ENCODE measurements around the gene APPL2. TPM values are rescaled to one million over a fixed set of nuclear protein-coding genes. Genes with fewer than 3 reads are reported as not detected.
"Not testable (repeated sequence)": the region's sequence is repeated elsewhere in the genome, so short reads cannot be mapped to it uniquely, and the experiment has no call there.

APPL2 gene
- polyA plus RNA-seq, 4 donors, result 67.2 to 111 (median 89.9) TPM

DNA sequence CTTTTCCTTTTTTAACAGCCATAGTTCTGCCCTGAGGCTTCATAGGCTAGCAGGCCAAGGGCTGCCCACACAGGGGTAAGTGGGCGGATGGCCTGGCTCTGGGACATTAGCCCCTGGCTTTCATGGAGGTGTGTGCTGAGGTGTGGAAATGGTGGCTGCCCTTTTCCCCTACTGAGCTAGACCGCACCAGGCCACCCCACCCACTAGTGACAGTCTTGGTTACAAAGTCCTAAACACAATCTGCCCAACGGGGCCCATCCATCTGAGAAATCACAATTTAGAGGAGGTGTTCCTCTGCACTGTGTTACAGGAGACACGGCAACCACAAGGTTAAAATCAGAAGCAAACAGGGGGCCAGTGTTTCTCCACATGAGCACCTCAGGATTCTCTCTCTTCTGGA is 35.6 kb downstream of the APPL2 start:
- DNase-seq (ENCODE audit: low read depth in 4 of 4, low spot score in 2 of 4), result no peak

DNA sequence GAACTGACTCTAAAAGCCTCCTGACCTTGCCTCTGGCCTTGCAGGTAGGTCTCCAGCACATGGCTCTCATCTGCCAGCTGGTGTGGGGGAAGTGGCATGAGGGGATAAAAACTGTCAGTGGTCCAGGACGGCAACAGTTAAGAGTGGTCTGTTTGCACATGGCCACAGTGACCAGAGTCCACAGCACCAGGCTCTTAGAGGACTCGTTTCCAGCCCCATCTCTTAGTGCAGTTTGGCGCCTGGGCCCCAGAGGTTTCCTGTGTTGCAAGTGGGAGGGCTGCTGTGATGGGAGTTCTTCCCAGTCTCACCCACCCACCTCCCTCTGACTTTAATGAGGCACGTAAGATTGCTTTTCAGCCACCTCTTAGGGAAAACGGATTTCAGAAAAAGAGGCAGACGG is 37.0 kb downstream of the APPL2 start:
- DNase-seq (ENCODE audit: low read depth in 4 of 4, low spot score in 2 of 4), result no peak

DNA sequence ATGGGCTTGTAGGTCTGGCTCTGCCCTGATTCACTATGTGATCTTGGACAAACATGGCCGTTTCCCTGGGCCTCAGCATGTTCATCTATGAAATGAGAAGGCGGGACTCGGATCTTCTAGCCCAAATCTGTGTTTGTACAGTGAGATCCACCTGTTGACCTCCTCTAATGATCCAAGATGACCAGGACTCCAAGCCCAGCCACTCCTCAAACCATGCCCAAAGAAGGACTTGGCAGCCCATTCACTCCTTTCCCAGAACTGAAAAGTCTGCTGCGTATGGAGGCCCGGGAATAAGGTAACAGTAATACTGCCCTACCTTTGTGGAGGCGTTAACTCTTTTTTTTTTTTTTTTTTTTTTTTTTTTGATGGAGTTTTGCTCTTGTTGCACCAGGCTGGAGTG is 39.9 kb downstream of the APPL2 start:
- no peak for DNase-seq (ENCODE audit: low read depth in 4 of 4, low spot score in 2 of 4)

DNA sequence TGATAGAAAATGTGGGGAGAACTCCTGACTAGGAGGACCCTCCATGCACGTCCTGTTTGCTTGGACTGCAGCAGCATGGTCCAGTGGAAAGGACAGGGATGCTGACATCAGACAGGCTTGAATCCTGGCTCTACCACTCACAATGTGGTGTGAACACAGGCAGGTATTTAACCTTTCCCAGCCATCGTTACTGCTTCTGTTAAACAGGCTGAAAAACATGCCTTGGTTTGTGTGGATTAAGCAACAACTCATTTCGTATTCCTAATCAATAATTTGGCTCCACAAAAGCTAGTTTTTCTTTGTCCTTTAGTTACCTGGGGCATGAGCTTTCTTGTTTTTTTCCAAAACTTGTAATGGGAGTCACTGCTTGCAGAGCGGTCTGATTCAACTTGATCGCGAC is 41.0 kb downstream of the APPL2 start:
- no peak for DNase-seq (ENCODE audit: low read depth in 4 of 4, low spot score in 2 of 4)

DNA sequence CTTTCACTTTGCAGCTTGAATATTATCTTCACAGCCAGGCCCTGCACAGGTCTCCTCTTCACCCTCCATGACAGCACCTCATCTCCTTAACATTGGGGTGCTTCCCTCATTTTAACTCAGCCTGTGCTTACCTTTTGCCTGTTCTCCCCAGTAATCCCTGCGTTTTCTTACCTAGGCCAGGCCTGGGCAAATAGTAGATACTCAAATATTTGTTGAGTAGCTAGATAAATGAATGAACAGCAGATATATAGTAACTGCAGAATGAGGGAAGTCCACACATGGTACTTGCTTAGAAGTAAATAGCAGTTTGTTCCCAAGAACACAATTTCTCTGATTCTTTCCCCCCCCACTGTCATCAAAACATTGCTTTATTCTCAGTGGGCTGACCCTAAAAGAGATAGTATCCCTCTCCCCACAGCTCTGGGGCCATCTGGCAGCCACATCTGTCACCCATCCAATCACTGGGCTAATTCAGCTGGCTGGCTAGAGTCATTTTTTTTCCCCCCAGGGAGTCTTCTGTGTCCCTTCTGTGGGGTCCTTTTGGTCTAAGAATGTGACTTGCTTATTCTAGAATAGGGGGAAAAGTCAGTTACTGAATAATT is 43.2 kb downstream of the APPL2 start:
- no peak for DNase-seq (ENCODE audit: low read depth in 4 of 4, low spot score in 2 of 4)

DNA sequence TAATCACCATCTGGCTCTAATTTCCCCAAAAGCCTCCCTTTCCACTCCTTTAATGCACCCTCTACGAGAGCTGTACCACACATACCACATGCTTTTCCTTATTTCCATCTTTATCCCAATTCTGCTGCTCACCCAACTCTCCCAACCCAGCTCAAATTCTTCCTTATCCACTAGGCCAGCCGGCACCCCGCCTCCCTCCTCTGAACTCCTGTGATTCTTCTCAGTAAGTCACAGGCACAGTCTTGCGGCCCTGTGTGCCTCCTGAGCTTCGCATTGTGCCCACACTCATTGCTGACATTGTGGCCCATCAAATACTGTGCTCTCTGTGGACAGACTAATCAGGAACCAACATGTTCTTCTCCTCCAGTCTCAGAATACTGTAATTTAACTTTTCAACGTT is 45.4 kb downstream of the APPL2 start:
- no peak for DNase-seq (ENCODE audit: low read depth in 4 of 4, low spot score in 2 of 4)

DNA sequence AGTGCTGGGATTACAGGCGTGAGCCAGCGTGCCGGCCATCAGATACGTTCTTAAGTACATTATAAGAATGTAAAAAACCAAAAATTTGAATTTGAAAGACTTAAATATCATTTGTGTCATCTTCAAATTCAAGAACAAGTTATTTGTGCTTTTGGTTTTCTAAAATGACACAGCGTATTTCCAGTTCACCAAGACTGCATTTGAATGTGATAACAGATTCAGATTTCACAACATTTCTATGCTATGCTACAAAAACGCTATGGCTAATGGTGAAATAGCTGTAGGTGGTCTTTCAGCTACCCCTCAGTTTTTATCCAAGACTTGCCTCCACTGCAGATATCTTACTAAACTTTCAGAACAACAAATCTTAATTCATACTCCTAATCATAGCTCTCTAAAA is 46.7 kb downstream of the APPL2 start:
- no peak for DNase-seq (ENCODE audit: low read depth in 4 of 4, low spot score in 2 of 4)

DNA sequence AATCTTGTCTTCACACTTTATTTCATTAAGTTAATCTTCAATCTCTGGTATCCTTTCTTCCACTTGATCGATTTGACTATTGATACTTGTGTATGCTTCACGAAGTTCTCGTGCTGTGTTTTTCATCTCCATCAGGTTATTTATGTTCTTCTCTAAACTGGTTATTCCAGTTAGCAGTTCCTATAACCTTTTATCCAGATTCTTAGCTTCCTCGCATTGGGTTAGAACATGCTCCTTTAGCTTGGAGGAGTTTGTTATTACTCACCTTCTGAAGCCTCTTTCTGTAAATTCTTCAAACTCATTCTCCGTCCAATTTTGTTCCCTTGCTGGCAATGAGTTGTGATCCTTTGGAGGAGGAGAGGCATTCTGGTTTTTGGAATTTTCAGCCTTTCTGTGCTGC is 52.0 kb downstream of the APPL2 start:
- DNase-seq (ENCODE audit: low read depth in 4 of 4, low spot score in 2 of 4), result not testable (repeated sequence)

DNA sequence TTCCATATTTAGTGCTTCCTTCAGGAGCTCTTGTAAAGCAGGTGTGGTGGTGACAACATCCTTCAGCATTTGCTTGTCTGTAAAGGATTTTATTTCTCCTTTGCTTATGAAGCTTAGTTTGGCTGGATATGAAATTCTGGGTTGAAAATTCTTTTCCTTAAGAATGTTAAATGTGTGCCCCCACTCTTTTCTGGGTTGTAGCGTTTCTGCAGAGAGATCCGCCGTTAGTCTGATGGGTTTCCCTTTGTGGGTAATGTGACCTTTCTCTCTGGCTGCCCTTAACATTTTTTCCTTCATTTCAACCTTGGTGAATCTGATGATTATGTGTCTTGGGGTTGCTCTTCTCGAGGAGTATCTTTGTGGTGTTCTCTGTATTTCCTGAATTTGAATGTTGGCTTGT is 52.6 kb downstream of the APPL2 start:
- DNase-seq (ENCODE audit: low read depth in 4 of 4, low spot score in 2 of 4), result not testable (repeated sequence)

DNA sequence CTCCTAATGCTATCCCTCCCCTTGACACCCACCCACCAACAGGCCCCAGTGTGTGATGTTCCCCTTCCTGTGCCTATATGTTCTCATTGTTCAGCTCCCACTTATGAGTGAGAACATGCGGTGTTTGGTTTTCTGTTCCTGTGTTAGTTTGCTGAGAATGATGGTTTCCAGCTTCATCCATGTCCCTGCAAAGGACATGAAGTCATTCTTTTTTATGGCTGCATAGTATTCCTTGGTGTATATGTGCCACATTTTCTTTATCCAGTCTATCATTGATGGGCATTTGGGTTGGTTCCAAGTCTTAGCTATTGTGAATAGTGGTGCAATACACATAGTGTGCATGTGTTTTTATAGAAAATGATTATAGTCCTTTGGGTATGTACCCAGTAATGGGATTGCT is 56.9 kb downstream of the APPL2 start:
- not testable (repeated sequence) for DNase-seq (ENCODE audit: low read depth in 4 of 4, low spot score in 2 of 4)

DNA sequence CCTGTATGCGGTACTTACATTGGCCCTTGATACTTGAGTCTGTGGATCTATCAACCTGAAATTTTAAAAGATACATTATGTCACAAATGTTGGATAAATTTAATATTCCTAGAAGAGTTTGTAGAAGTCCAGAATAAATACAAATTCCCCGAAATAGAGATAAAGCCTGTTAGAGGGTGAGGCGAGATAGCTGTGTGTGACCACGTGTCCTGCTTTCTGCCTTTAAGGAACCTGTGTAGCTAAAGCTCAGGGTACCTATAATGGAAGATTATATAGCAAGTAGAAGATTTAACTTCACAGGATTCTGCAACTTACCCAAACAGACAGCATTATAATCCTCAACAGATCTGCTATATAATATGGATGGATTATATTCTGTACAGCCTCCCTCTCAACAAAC is 58.8 kb downstream of the APPL2 start:
- DNase-seq (ENCODE audit: low read depth in 4 of 4, low spot score in 2 of 4), result no peak

DNA sequence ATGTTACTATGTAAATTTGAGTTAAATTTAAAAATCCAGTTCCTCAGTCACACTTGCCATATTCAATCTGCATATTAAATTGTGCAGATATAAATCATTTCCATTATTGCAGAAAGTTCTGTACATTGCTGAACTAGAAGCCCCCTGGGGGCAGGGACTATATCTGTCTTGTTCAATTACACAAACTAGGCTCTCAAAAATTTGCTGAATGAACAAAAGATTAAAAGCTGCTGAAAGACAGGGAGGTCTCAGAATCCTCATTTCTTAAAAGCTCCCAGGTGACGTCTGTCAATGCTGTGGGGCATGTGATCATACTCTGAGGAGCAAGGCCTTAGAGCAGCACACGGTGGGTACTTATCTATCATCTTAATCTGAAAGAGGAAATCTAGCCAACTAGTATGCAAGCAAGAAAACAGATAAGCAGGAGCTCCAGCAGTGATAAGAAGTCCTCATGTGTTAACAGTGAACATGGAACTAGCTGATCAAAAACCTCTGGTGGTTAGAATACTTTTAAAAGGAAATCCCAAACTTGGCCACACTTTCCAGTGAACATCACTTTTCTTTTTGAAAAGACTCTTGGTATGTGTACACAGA is 60.5 kb downstream of the APPL2 start:
- no peak for DNase-seq (ENCODE audit: low read depth in 4 of 4, low spot score in 2 of 4)

DNA sequence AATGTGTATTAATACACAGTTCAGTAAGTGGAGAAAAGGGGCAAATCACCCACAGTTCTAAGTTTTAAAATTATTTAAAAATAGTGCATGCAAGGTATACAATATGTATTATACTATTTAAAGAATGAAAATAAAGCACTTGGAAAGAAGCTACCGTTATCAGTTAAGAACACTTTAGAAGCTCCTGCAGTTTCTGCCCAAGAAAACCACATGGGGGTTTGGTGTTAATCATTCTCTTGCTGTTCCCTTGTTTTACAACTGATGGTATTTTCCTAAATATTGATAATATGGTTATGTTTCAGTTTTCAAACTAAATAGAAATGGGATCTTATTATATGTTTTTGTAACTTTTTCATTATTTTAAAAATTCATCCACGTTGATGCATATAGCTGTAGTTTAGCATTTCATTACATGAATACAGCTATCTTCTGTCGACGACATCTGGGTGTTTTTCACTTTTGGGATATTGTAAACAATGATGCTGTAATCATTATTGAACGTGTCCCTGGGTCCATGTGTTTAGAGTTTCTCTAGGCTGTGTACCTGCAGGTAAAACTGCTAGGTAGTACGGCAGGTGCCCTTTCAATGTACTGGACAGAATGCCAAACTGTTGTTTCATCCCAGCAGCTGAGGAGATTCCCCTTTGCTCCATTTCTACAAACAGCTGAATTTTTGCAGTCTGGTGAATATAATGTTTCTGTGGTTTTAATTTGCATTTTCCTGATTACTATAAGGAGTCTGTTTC is 64.1 kb downstream of the APPL2 start:
- DNase-seq (ENCODE audit: low read depth in 4 of 4, low spot score in 2 of 4), result no peak

DNA sequence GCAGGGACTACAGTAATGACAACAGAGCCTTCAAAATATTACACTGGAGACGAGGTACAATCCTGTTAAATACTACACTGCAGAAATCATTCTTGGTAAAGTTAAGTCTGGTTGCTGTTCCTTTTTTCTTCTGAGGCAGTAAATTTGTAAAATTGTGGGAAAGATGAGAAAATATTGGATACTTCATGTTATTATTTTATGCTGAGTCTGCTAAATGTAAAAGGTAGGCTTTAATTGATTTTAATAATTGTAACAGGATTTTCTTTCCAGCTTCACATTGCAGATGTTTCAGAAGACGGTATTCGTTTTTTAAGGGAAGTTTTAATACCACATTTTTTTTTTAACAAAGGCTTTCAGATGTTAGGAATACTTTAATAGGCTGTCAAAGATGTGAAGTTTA is 65.8 kb downstream of the APPL2 start:
- DNase-seq (ENCODE audit: low read depth in 4 of 4, low spot score in 2 of 4), result no peak

DNA sequence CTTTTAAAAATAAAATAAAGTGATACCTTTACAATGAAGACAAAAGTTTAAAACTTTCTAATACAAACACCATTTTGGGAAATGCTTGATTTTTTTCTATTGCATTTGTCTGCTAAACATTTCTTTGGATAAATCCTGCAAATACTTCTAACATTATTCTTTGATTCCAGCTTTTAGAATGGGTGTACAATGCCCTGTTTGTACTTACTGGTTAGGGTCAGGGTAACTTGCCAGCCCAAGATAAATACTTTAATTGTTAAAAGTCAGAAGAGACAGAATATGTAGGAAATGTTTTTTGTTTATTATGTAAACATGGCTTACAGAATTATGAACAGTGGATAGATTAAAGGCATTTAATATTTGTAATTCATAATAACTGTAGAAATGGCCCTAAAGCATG is 68.0 kb downstream of the APPL2 start:
- DNase-seq (ENCODE audit: low read depth in 4 of 4, low spot score in 2 of 4), result no peak

DNA sequence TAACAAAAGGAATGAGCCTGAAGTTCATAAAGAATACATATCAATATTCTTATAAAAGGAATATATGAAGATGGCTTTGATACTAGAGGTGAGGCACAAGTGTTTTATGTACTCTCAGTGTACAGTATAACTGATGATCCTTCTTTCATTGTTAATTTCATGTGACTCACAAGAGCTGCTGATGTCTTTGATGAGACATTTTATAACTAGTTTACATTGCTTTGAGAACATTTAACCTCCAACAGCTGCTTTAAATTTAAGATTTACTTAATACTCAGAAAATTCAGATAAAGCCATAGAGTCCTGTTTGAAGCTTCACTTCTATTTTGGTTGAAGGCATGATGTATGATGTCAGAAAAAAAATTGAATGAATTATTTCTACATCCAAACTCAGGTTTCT is 68.6 kb downstream of the APPL2 start:
- DNase-seq (ENCODE audit: low read depth in 4 of 4, low spot score in 2 of 4), result no peak

DNA sequence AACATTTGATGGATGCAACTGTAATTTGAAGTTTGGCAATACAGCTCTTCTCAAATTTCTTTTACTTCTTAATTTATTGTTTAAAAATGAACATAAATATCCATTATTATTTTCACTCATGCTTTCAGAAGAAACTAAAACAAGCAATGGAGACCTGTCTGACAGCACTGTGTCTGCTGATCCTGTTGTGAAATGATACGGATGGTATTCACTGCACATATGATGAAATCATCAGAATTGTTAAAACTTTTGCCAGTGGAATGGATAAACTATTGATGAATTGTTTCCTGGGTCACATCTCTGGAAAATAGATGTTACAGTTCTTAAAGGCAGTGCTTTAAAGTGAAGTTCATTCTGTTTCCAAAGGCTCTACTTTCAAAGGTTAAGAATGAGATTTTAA is 69.2 kb downstream of the APPL2 start:
- no peak for DNase-seq (ENCODE audit: low read depth in 4 of 4, low spot score in 2 of 4)

DNA sequence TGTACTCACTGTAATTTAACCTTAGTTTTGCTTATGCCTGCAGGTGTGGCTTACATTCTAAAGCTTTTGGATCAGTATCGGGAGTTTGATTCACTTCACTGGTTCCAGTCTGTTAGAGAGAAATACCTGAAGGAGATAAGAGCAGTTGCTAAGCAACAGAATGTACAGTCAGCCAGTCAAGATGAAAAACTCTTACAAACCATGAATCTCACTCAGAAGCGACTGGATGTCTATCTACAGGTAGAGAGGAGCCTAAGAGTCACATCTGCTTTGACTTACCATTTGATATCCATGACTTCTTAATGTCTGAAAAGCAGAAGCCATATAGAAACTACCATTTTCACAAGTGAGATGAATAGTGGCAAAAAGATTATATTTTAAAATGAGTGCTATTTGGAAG is 71.9 kb downstream of the APPL2 start:
- no peak for DNase-seq (ENCODE audit: low read depth in 4 of 4, low spot score in 2 of 4)

DNA sequence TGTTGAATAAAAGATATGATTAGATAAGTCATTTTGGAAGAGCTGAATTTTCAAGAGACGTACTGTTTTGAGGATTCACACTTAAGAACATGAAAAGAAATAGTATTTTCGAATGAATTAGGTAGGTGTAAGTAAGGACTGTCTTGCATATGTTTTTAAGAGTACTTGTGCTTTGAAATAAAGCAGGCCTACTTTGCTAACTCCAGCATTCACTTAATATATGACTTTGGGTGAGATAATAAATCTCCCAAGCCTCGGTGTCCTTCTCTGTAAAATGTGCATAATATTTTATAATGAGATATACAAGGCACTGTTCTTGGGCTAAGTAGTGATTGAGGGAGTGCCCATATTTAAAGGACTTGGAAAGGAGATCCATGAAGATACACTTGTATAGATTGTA is 73.8 kb downstream of the APPL2 start:
- no peak for DNase-seq (ENCODE audit: low read depth in 4 of 4, low spot score in 2 of 4)

DNA sequence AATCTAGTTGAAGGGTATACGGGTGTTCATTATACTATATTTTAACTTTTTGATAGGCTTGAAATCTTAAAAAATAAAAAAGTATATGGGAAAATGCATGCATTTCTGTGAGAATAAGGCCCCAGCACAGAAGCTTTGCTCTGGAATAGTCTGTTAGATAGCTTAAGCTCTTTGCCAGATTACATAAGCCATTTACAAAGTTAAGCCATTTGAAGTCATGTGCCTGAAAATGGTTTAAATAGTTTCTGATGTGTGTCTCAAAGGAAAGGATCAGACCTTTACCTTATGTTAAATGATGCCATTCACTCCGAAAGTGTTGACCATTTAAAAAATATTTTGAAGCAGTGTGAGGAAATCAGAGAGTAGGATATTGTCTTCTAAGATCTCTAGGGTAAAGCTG is 77.1 kb downstream of the APPL2 start:
- DNase-seq (ENCODE audit: low read depth in 4 of 4, low spot score in 2 of 4), result no peak

DNA sequence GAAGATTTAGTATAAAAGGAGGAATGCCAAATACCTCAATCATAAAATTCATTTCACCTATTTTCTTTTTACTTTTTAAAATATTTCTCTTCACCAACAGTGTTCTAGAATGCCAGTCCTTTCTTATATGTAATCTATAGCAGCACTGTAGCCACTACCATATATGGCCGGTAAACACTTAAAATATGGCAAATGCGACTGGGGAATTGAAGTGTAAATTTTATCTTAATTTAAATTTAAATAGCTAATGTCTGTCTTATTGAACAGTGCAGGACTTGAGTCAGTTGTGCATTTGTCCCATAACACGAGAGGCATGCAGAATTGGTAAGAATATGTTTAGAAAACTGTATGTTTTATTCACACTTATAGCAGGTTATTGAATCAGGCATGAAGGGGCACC is 78.4 kb downstream of the APPL2 start:
- DNase-seq (ENCODE audit: low read depth in 4 of 4, low spot score in 2 of 4), result no peak

DNA sequence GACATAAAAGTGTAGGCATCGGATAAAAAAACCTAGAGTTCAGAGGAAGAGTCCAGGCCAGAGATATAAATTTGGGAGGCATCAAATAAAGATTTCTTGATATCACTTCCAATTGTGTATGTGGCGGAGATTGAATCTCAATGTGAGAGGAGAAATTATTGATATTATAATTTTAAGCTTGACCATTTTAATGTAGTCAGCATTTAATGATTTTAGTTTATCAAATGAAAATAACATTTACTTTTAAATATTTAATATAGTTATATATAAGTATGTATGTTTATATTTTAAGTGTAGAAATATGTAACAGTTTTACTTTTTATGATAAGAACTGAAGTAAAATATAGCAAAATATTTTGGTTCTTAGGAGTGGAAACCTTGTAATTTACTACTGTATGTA is 79.7 kb downstream of the APPL2 start:
- DNase-seq (ENCODE audit: low read depth in 4 of 4, low spot score in 2 of 4), result no peak

All from left renal cortex interstitium (tissue), 4 donors.